GM23338 (cell line): ENCODE measurements around the gene BIRC6. TPM values are rescaled to one million over a fixed set of nuclear protein-coding genes. Genes with fewer than 3 reads are reported as not detected.

Experiments used
- ATAC-seq: fragments of 200-7000 bp; cut with Tn5 transposase; 3 replicates; pipeline ENCODE4 v1.9.1; 2020
- DNase-seq: peaks from one replicate; pipeline ENCODE4 v3.0.0-alpha.2; 2015; ENCODE audit warnings: low spot score
- H2AFZ ChIP-seq: fragments of 200-600 bp; sonication (generic); 2 replicates; pipeline ENCODE4 v1.8.0; 2016; ENCODE audit warnings: antibody characterized with exemption, mild to moderate bottlenecking, moderate library complexity
- H3F3A ChIP-seq: fragments of 200-600 bp; sonication (generic); replicated peaks from 2 replicates; pipeline ENCODE4 v1.8.0; 2017; ENCODE audit warnings: antibody characterized with exemption, mixed run types, low read depth
- H3K27ac ChIP-seq: fragments of 200-600 bp; sonication (generic); 2 replicates; pipeline ENCODE4 v1.6.1; 2016; ENCODE audit warnings: low read depth
- H3K27me3 ChIP-seq: fragments of 200-600 bp; sonication (generic); 2 replicates; pipeline ENCODE4 v1.8.0; 2016; ENCODE audit warnings: mild to moderate bottlenecking, mixed run types, moderate library complexity; ENCODE audit not compliant: insufficient read depth
- H3K36me3 ChIP-seq: fragments of 200-600 bp; sonication (generic); 2 replicates; pipeline ENCODE4 v1.8.0; 2016; ENCODE audit warnings: mild to moderate bottlenecking; ENCODE audit not compliant: insufficient read depth
- H3K4me1 ChIP-seq: fragments of 200-600 bp; sonication (generic); 2 replicates; pipeline ENCODE4 v1.8.0; 2016; ENCODE audit warnings: mild to moderate bottlenecking, moderate library complexity; ENCODE audit not compliant: insufficient read depth
- H3K4me2 ChIP-seq: fragments of 200-600 bp; sonication (generic); 2 replicates; pipeline ENCODE4 v1.7.1; 2017; ENCODE audit warnings: mixed run types
- H3K4me3 ChIP-seq: fragments of 200-600 bp; sonication (generic); 2 replicates; pipeline ENCODE4 v1.6.1; 2016; ENCODE audit warnings: mixed run types
- H3K79me2 ChIP-seq: fragments of 200-600 bp; sonication (generic); replicated peaks from 2 replicates; pipeline ENCODE4 v1.8.0; 2017; ENCODE audit warnings: mild to moderate bottlenecking; ENCODE audit not compliant: insufficient read depth
- H3K9me2 ChIP-seq: fragments of 200-600 bp; sonication (generic); 2 replicates; pipeline ENCODE4 v1.8.0; 2017; ENCODE audit not compliant: insufficient read depth
- H4K20me1 ChIP-seq: fragments of 200-600 bp; sonication (generic); replicated peaks from 2 replicates; pipeline ENCODE4 v1.8.0; 2017; ENCODE audit warnings: mild to moderate bottlenecking; ENCODE audit not compliant: insufficient read depth
- H3K27ac Mint-ChIP-seq: 2 replicates; pipeline ENCODE4 v1.8.0; 2020; ENCODE audit warnings: inconsistent platforms, mild to moderate bottlenecking, moderate library complexity, mixed read lengths
- H3K27me3 Mint-ChIP-seq: 3 replicates; pipeline ENCODE4 v1.8.0; 2022; ENCODE audit warnings: low read depth, mild to moderate bottlenecking, moderate library complexity, mixed read lengths, inconsistent platforms; ENCODE audit not compliant: insufficient read depth, poor library complexity
- H3K36me3 Mint-ChIP-seq: 3 replicates; pipeline ENCODE4 v1.8.0; 2021; ENCODE audit warnings: low read depth, mild to moderate bottlenecking, inconsistent platforms, moderate library complexity, mixed read lengths
- H3K4me1 Mint-ChIP-seq: 3 replicates; pipeline ENCODE4 v1.8.0; 2020; ENCODE audit warnings: mild to moderate bottlenecking, inconsistent platforms, mixed read lengths
- H3K4me3 Mint-ChIP-seq: 3 replicates; pipeline ENCODE4 v1.8.0; 2021; ENCODE audit warnings: moderate library complexity, mild to moderate bottlenecking, inconsistent platforms, mixed read lengths
- H3K9me3 Mint-ChIP-seq: 3 replicates; pipeline ENCODE4 v1.8.0; 2020; ENCODE audit warnings: moderate library complexity, mild to moderate bottlenecking, inconsistent platforms, mixed read lengths
- CREB1 ChIP-seq: fragments of 250-450 bp; sonication (Bioruptor Pico); IDR thresholded peaks from 2 replicates; pipeline ENCODE4 v1.5.0; 2020; ENCODE audit warnings: low read depth, mild to moderate bottlenecking, moderate library complexity
- CTCF ChIP-seq, 2 experiments: fragments of 200-600 bp in 1 of 2; sonication (generic) in 1 of 2; conservative IDR thresholded peaks; 2 replicates each; pipeline versions ENCODE4 v1.5.1 to v1.6.1; 2016 to 2017; ENCODE audit warnings: antibody characterized with exemption in 2 of 2, low read depth in 2 of 2, mild to moderate bottlenecking in 2 of 2, moderate library complexity in 1 of 2
- ETS1 ChIP-seq: IDR thresholded peaks from 2 replicates; pipeline ENCODE4 v1.6.1; 2016; ENCODE audit warnings: antibody characterized with exemption
- EZH2 ChIP-seq: fragments of 200-600 bp; sonication (generic); IDR thresholded peaks from one replicate; pipeline ENCODE4 v1.8.0; 2017; ENCODE audit warnings: antibody characterized with exemption, mild to moderate bottlenecking, low read depth; ENCODE audit not compliant: unreplicated experiment
- EZH2phosphoT487 ChIP-seq: fragments of 200-600 bp; sonication (generic); IDR thresholded peaks from one replicate; pipeline ENCODE4 v1.8.1; 2018; ENCODE audit warnings: antibody characterized with exemption; ENCODE audit not compliant: unreplicated experiment
- JUNB ChIP-seq: IDR thresholded peaks from one replicate; pipeline ENCODE4 v1.6.1; 2016; ENCODE audit warnings: antibody characterized with exemption; ENCODE audit not compliant: unreplicated experiment
- NANOG ChIP-seq: IDR thresholded peaks from 2 replicates; pipeline ENCODE4 v1.6.1; 2016; ENCODE audit warnings: antibody characterized with exemption, borderline replicate concordance
- POLR2AphosphoS5 ChIP-seq: IDR thresholded peaks from 2 replicates; pipeline ENCODE4 v1.6.1; 2016; ENCODE audit warnings: antibody characterized with exemption, low read depth
- REST ChIP-seq: IDR thresholded peaks from one replicate; pipeline ENCODE4 v1.6.1; 2018; ENCODE audit warnings: antibody characterized with exemption; ENCODE audit not compliant: unreplicated experiment
- STAT1 ChIP-seq: IDR thresholded peaks from one replicate; pipeline ENCODE4 v1.6.1; 2016; ENCODE audit warnings: antibody characterized with exemption; ENCODE audit not compliant: unreplicated experiment
- ZNF331 ChIP-seq: fragments of 250-450 bp; sonication (Bioruptor Pico); IDR thresholded peaks from 2 replicates; pipeline ENCODE4 v1.5.0; 2020; ENCODE audit warnings: low read depth, mild to moderate bottlenecking, moderate library complexity
- polyA plus RNA-seq: library from polyadenylated mRNA; unstranded; fragments of >200 nt; fragmentation: Nextera tagmentation; extraction: Ambion mirVana; gene quantifications from 2 replicates; pipeline ENCODE4 v1.2.1, GENCODE V29; 2016
- total RNA-seq: library from RNA; depleted of rRNA; stranded (reverse); fragments of >200 nt; shearing (Covaris generic); gene quantifications from 2 replicates; pipeline ENCODE4 v1.2.3, GENCODE V29; 2014

BIRC6 gene
- total and polyA plus RNA-seq, 2 experiments from 2014 or later, result 85.8 to 131 TPM

GRCh38 chr2:32453242-32454062, 96.6 kb downstream of the BIRC6 start:
- Mint-ChIP-seq H3K4me3 (no peak overlapping the region), H3K36me3 (peaks cover 6% of the 10 kb centered on the region), H3K9me3 (no peaks in the 10 kb centered on the region), H3K27me3 (peaks cover 4% of the 10 kb centered on the region), H3K4me1 (peaks cover 14% of the 10 kb centered on the region; the same call in 2 of the 3 replicates), H3K27ac (0 out of 2 replicates have a peak overlapping the region, but pooled peaks have one; percentile 18)
- no peaks in the 10 kb centered on the region for H3K4me1 ChIP-seq
- TF ChIP-seq STAT1 (no peak), NANOG (no peak), JUNB (no peak)
- H3K27me3 ChIP-seq, result no peaks in the 10 kb centered on the region
- 0 out of 2 replicates have a peak, but pooled peaks cover 9% of the 10 kb centered on the region for H3K36me3 ChIP-seq
- H2AFZ ChIP-seq, result no peak overlapping the region
- H3F3A ChIP-seq, result no peaks in the 10 kb centered on the region; the same call in 1 of the 2 replicates
- H4K20me1 ChIP-seq, result peaks cover 6% of the 10 kb centered on the region; the same call in 1 of the 2 replicates
- H3K4me2 ChIP-seq, result no peak overlapping the region
- DNase-seq (no peak), ATAC-seq (no peak)
- H3K9me2 ChIP-seq, result no peaks in the 10 kb centered on the region
- no peak overlapping the region for H3K27ac ChIP-seq
- no peak overlapping the region for H3K4me3 ChIP-seq
- H3K79me2 ChIP-seq, result peaks cover 5% of the 10 kb centered on the region; the same call in 1 of the 2 replicates

- no peak overlapping the region for H3K4me3 ChIP-seq
- no peaks in the 10 kb centered on the region for H4K20me1 ChIP-seq
- Mint-ChIP-seq H3K36me3 (no peaks in the 10 kb centered on the region), H3K4me3 (no peak overlapping the region), H3K4me1 (peaks cover 14% of the 10 kb centered on the region; the same call in 2 of the 3 replicates), H3K27me3 (peaks cover 3% of the 10 kb centered on the region), H3K9me3 (no peaks in the 10 kb centered on the region), H3K27ac (no peak overlapping the region)
- H3K4me2 ChIP-seq, result no peak overlapping the region
- H3K4me1 ChIP-seq, result no peaks in the 10 kb centered on the region
- H3K36me3 ChIP-seq, result 0 out of 2 replicates have a peak, but pooled peaks cover 5% of the 10 kb centered on the region
- H3K27me3 ChIP-seq, result no peaks in the 10 kb centered on the region
- H3K27ac ChIP-seq, result no peak overlapping the region
- H2AFZ ChIP-seq, result no peak overlapping the region
- TF ChIP-seq CREB1 (CRISPR knock-in tag) (no peak), EZH2phosphoT487 (no peak), ZNF331 (no peak)
- no peaks in the 10 kb centered on the region for H3F3A ChIP-seq
- no peak for DNase-seq
- H3K9me2 ChIP-seq, result no peaks in the 10 kb centered on the region
- peaks cover 17% of the 10 kb centered on the region; the same call in 1 of the 2 replicates for H3K79me2 ChIP-seq
- no peak for ATAC-seq
Observed at GRCh38 chr2:32455816-32456215, 99.0 kb downstream of the BIRC6 start.

- H3K4me1 Mint-ChIP-seq, result peaks cover 14% of the 10 kb centered on the region; the same call in 2 of the 3 replicates
- Histone ChIP-seq H3K9me2 (no peaks in the 10 kb centered on the region), H3K4me1 (no peaks in the 10 kb centered on the region), H3K4me2 (no peak overlapping the region), H3K27me3 (no peaks in the 10 kb centered on the region), H3K79me2 (peaks cover 17% of the 10 kb centered on the region), H3K4me3 (no peak overlapping the region), H2AFZ (no peak overlapping the region), H3K27ac (no peak overlapping the region), H3F3A (no peaks in the 10 kb centered on the region), H4K20me1 (no peaks in the 10 kb centered on the region), H3K36me3 (0 out of 2 replicates have a peak, but pooled peaks cover 5% of the 10 kb centered on the region)
- H3K9me3 Mint-ChIP-seq, result no peaks in the 10 kb centered on the region
- H3K27ac Mint-ChIP-seq, result no peak overlapping the region
- DNase-seq (no peak), ATAC-seq (no peak)
- no peak overlapping the region for H3K4me3 Mint-ChIP-seq
- no peaks in the 10 kb centered on the region for H3K36me3 Mint-ChIP-seq
- H3K27me3 Mint-ChIP-seq, result peaks cover 3% of the 10 kb centered on the region
- TF ChIP-seq REST (no peak), POLR2AphosphoS5 (no peak), EZH2phosphoT487 (no peak), EZH2 (no peak), ETS1 (no peak), JUNB (no peak), STAT1 (no peak), CREB1 (CRISPR knock-in tag) (no peak), CTCF (conservative IDR thresholded peaks at IDR 0.05; ENCODE audit: low read depth in 2 of 2) (no peak)
Observed at GRCh38 chr2:32456808-32457207, 100.0 kb downstream of the BIRC6 start.
